Activated naive CD4-positive, alpha-beta T cell treated with anti-CD3 and anti-CD28 coated beads for 36 hours (primary cell): ENCODE data around the gene UNC50. TPM values are rescaled to one million over a fixed set of nuclear protein-coding genes. Genes with fewer than 3 reads are reported as not detected.
"Not testable (repeated sequence)": the region's sequence is repeated elsewhere in the genome, so short reads cannot be mapped to it uniquely, and the experiment has no call there.

Source experiments
- CTCF ChIA-PET: fragments of 350-600 bp; sonication (Branson Sonifier 250); formaldehyde crosslinking; loops from one replicate; lab custom pipeline; 2021; ENCODE audit warnings: antibody characterized with exemption; lab: Charles Lee
- DNase-seq: peaks from one replicate; pipeline ENCODE4 v3.0.0-alpha.2; 2020
- H3K27ac Mint-ChIP-seq: one replicate; pipeline ENCODE4 v1.8.0; 2021; ENCODE audit warnings: mild to moderate bottlenecking, mixed read lengths
- H3K27me3 Mint-ChIP-seq: one replicate; pipeline ENCODE4 v1.8.0; 2021; ENCODE audit warnings: low read depth, mixed read lengths
- H3K36me3 Mint-ChIP-seq: one replicate; pipeline ENCODE4 v1.8.0; 2021; ENCODE audit warnings: low read depth, mixed read lengths
- H3K4me1 Mint-ChIP-seq: one replicate; pipeline ENCODE4 v1.8.0; 2021; ENCODE audit warnings: low read depth, mixed read lengths
- H3K4me3 Mint-ChIP-seq: one replicate; pipeline ENCODE4 v1.8.0; 2021; ENCODE audit warnings: mild to moderate bottlenecking, moderate library complexity, mixed read lengths
- H3K9me3 Mint-ChIP-seq: one replicate; pipeline ENCODE4 v1.8.0; 2021; ENCODE audit warnings: mixed read lengths
- intact Hi-C: fragments of 100-400 bp; cut with micrococcal nuclease; formaldehyde crosslinking; loops from one replicate; pipeline ENCODE4 v1.15.1; 2023
- total RNA-seq, 2 experiments: library from RNA; stranded (reverse); gene quantifications; one replicate each; pipeline ENCODE4 v1.2.3, GENCODE V29; 2021

UNC50 gene
- total RNA-seq, 2 experiments from 2014 or later = 23.0 to 24.1 TPM

- Mint-ChIP-seq H3K4me3 (no peak overlapping the region), H3K27ac (no peak overlapping the region), H3K4me1 (no peaks in the 10 kb centered on the region), H3K36me3 (peaks cover 4% of the 10 kb centered on the region), H3K9me3 (no peaks in the 10 kb centered on the region), H3K27me3 (no peaks in the 10 kb centered on the region)
- intact Hi-C loops = no loop called here
- CTCF ChIA-PET = interaction anchor here (1.2 kb wide), 1 partner anchor 166 kb away, joined by 3 read pairs; no protein-coding TSS in a partner anchor
- no peak for DNase-seq
Measured at GRCh38 chr2:98578231-98578630, 30.2 kb upstream of the UNC50 start.

DNA sequence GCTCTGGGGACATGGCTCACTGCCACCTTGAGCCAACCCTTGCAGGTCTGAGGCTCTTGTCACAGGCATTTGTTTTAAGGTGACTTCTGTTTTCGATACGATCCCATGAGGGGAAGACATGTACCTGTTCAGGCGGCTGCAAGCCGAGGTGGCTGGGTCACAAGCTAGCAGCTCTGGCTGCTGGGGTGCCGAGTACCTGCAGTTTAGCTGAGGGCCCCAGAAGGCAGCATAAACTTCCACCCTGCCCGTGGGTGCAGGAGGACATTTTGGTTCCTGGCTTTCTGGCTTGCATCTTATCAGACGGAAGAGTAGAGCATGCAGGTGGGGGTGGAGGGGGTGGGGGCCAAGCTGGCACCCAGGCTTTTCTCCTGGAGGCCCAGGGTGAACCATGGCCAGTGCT lies 28.5 kb upstream of the UNC50 start:
- Mint-ChIP-seq H3K9me3 (no peaks in the 10 kb centered on the region), H3K36me3 (peaks cover 2% of the 10 kb centered on the region), H3K4me1 (no peaks in the 10 kb centered on the region), H3K27ac (no peak overlapping the region), H3K27me3 (no peaks in the 10 kb centered on the region), H3K4me3 (no peak overlapping the region)
- CTCF ChIA-PET = interaction anchor here (1.4 kb wide), 1 partner anchor 167 kb away, joined by 7 read pairs; no protein-coding TSS in a partner anchor
- no peak for DNase-seq
- intact Hi-C loops = no loop called here

DNA sequence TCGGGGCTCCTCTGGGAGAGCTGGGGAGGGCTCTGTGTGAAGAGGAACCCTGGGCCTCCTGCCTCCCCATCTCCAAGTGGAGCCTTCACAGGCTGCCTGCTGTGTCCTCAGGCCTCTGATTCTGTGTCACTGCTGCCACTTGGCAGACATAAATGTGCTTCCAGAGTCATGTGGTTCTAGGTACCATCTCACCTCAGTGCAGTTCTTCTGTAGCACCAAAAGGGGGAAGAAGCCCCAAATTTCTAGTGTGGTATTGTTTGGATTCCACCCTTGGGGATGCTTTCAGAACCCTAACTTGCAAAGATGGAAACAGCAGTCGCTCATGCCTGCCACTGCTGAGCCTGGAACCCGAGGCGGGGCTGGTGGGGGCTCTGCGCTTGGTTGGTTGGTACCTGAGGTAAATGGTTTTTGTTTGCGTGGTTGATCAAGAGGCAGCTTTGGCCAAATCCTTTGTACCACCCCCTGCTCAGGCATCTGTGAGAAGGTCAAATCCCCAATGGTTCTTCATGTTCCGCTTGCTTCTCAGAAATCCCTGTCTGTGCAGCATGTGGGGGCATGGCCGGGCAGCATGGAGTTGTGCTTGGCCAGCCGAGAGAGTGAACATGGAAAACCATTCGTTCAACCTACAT lies 27.6 kb upstream of the UNC50 start:
- Mint-ChIP-seq H3K4me3 (no peak overlapping the region), H3K27me3 (no peaks in the 10 kb centered on the region), H3K27ac (no peak overlapping the region), H3K9me3 (no peaks in the 10 kb centered on the region), H3K36me3 (peaks cover 2% of the 10 kb centered on the region), H3K4me1 (no peaks in the 10 kb centered on the region)
- CTCF ChIA-PET = interaction anchor here (0.5 to 1.4 kb wide), 2 partner anchors 168 to 356 kb away, joined by 3 to 7 read pairs; no protein-coding TSS in a partner anchor
- no peak for DNase-seq
- intact Hi-C loops = no loop called here

- H3K4me1 Mint-ChIP-seq = no peaks in the 10 kb centered on the region
- no peak for DNase-seq
- no peaks in the 10 kb centered on the region for H3K9me3 Mint-ChIP-seq
- CTCF ChIA-PET = no interaction called here
- H3K27me3 Mint-ChIP-seq = no peaks in the 10 kb centered on the region
- H3K36me3 Mint-ChIP-seq = peaks cover 8% of the 10 kb centered on the region
- no peak overlapping the region for H3K4me3 Mint-ChIP-seq
- H3K27ac Mint-ChIP-seq = no peak overlapping the region
- intact Hi-C loops = no loop called here
Measured at GRCh38 chr2:98582523-98582922, 25.9 kb upstream of the UNC50 start.

GRCh38 chr2:98583276-98583675 lies 25.1 kb upstream of the UNC50 start:
- Mint-ChIP-seq H3K36me3 (peaks cover 6% of the 10 kb centered on the region), H3K4me1 (no peaks in the 10 kb centered on the region), H3K4me3 (no peak overlapping the region), H3K27me3 (no peaks in the 10 kb centered on the region), H3K9me3 (no peaks in the 10 kb centered on the region), H3K27ac (no peak overlapping the region)
- CTCF ChIA-PET = no interaction called here
- DNase-seq = no peak
- intact Hi-C loops = no loop called here

DNA sequence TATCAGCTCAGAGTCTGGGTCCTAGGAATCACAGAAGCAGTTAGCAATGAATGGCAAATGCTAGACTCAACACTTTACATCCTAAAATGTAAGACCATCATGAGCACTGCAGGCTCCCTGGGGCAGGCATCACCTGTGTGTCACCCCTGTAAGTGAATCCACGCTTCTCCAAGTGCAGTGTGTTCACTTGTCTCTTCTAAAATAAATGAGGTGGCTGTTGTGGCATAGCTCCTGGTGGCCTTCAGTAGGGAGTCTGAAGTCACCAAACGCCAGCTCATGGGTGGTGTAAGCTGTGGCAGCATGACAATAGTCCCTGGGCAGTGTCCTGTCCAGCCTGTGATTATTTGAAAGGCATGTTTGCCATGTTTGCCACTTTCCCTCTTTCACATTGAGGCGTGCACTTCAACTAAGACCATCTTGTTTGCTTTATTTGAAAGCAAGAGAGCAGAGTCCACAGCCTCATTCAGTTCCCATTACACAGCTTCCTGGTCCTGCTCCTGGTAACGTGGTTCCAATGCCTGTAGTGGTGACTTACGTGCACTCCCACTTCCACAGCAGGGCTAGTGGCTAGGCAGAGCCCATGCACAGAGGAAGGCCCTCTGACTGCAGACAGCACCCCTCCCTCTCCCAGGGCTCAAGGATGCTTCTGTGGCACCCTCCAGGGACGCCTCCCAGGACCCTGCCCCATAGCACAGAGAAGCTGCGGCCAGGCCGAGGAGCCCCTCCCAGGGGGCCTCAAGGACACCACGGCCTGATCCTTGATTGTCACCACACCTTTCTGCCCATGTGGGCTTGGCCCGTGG lies 24.4 kb upstream of the UNC50 start:
- peaks cover 4% of the 10 kb centered on the region for H3K4me1 Mint-ChIP-seq
- H3K27me3 Mint-ChIP-seq = no peaks in the 10 kb centered on the region
- H3K27ac Mint-ChIP-seq = no peak overlapping the region
- intact Hi-C loops = no loop called here
- H3K36me3 Mint-ChIP-seq = peaks cover 6% of the 10 kb centered on the region
- H3K4me3 Mint-ChIP-seq = no peak overlapping the region
- no peaks in the 10 kb centered on the region for H3K9me3 Mint-ChIP-seq
- DNase-seq = no peak
- CTCF ChIA-PET = no interaction called here

- no peaks in the 10 kb centered on the region for H3K9me3 Mint-ChIP-seq
- H3K4me1 Mint-ChIP-seq = peaks cover 7% of the 10 kb centered on the region
- intact Hi-C loops = loop anchor here (5.0 kb wide), 1 partner anchor 252 kb away; no protein-coding TSS in a partner anchor
- no peak for DNase-seq
- no peaks in the 10 kb centered on the region for H3K27me3 Mint-ChIP-seq
- peaks cover 6% of the 10 kb centered on the region for H3K36me3 Mint-ChIP-seq
- H3K4me3 Mint-ChIP-seq = no peak overlapping the region
- H3K27ac Mint-ChIP-seq = no peak overlapping the region
- CTCF ChIA-PET = interaction anchor here (0.8 to 1.2 kb wide), 2 partner anchors 201 to 252 kb away, joined by 3 read pairs; no protein-coding TSS in a partner anchor
Measured at GRCh38 chr2:98585386-98585785, 23.0 kb upstream of the UNC50 start.

DNA sequence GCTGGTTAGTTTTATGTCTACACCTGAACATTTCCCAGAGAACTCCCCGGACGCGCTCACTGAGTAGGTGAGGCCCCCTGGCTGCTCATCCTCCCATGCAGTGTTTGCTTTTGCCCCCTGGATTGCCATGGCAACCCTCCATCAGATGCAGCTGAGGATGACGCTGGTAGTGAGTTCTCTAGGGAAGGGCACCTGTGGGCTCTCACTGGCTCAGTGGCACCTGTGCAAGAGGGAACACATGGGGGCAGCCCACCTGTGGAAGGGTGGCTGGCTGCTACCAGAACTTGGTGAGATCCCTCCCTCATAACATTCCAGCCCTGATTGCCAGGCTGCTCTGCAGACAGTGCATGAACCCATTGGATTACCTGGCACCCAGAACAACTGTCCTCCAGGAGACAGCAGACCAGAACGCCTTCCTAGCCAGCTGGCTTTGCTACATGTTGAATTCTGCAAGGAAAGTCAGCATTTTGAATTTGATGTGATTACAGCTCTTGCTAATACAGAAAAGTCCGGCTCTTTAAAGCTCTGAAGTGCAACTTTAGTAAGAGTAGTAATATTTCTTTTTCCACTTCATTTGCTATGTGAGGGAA lies 21.7 kb upstream of the UNC50 start:
- Mint-ChIP-seq H3K9me3 (no peaks in the 10 kb centered on the region), H3K27me3 (no peaks in the 10 kb centered on the region), H3K4me1 (peaks cover 12% of the 10 kb centered on the region), H3K27ac (no peak overlapping the region), H3K4me3 (no peak overlapping the region), H3K36me3 (peaks cover 8% of the 10 kb centered on the region)
- intact Hi-C loops = loop anchor here (5.0 kb wide), 1 partner anchor 251 kb away; no protein-coding TSS in a partner anchor
- DNase-seq = no peak
- CTCF ChIA-PET = interaction anchor here (1.3 kb wide), 1 partner anchor 18 kb away, joined by 5 read pairs; no protein-coding TSS in a partner anchor

DNA sequence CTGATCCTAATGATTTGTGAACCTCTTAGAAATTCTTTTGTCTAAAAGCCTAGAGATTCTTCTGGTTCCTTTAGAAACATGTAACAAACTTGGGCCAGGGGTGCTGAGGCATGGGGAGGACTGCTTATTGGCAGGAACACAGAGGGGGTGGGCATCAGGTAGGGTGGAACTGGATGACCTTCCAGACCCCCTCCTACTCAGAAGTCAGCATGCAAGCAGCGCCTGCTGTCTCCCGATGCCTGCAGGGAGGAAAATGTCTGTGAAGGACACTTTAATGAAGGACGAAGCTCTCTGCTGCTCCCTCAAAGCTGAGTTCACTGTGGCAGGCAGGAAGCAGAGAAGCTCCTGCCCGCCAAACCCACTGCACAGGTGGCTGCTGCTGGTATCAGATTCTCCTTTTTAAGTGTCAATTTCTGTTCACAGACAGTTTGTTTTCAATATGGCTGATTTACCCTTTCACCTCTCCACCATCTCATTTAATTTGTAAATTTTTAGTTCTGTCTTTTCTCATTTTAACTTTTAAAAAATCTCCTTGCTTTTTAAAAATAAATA lies 19.4 kb upstream of the UNC50 start:
- Mint-ChIP-seq H3K36me3 (peaks cover 18% of the 10 kb centered on the region), H3K4me1 (peaks cover 12% of the 10 kb centered on the region), H3K27ac (no peak overlapping the region), H3K9me3 (peaks cover 5% of the 10 kb centered on the region), H3K4me3 (no peak overlapping the region), H3K27me3 (no peaks in the 10 kb centered on the region)
- CTCF ChIA-PET = no interaction called here
- intact Hi-C loops = loop anchor here (5.0 kb wide), 1 partner anchor 248 kb away; no protein-coding TSS in a partner anchor
- no peak for DNase-seq

GRCh38 chr2:98589489-98589888 lies 18.9 kb upstream of the UNC50 start:
- intact Hi-C loops = loop anchor here (5.0 kb wide), 1 partner anchor 248 kb away; no protein-coding TSS in a partner anchor
- H3K4me1 Mint-ChIP-seq = peaks cover 12% of the 10 kb centered on the region
- CTCF ChIA-PET = no interaction called here

GRCh38 chr2:98592565-98592964 lies 15.8 kb upstream of the UNC50 start:
- Mint-ChIP-seq H3K4me1 (peaks cover 16% of the 10 kb centered on the region), H3K27me3 (no peaks in the 10 kb centered on the region), H3K36me3 (peaks cover 31% of the 10 kb centered on the region), H3K9me3 (peaks cover 7% of the 10 kb centered on the region), H3K4me3 (no peak overlapping the region), H3K27ac (no peak overlapping the region)
- CTCF ChIA-PET = interaction anchor here (0.5 kb wide), 1 partner anchor 245 kb away, joined by 5 read pairs; no protein-coding TSS in a partner anchor
- no peak for DNase-seq
- intact Hi-C loops = no loop called here

More at GRCh38 chr2:98589489-98589888, 18.9 kb upstream of the UNC50 start:
- no peak for DNase-seq
- no peaks in the 10 kb centered on the region for H3K27me3 Mint-ChIP-seq
- peaks cover 22% of the 10 kb centered on the region for H3K36me3 Mint-ChIP-seq
- H3K9me3 Mint-ChIP-seq = peaks cover 7% of the 10 kb centered on the region
- no peak overlapping the region for H3K4me3 Mint-ChIP-seq
- no peak overlapping the region for H3K27ac Mint-ChIP-seq

GRCh38 chr2:98594665-98595064 lies 13.7 kb upstream of the UNC50 start:
- peaks cover 16% of the 10 kb centered on the region for H3K4me1 Mint-ChIP-seq
- DNase-seq, H3K27ac Mint-ChIP-seq, H3K9me3 Mint-ChIP-seq, CTCF ChIA-PET, H3K4me3 Mint-ChIP-seq, intact Hi-C loops, H3K27me3 Mint-ChIP-seq: not testable (repeated sequence)
- H3K36me3 Mint-ChIP-seq = peaks cover 42% of the 10 kb centered on the region
